GM18861 (cell line): ENCODE results near the gene MSI2.
A peak's percentile ranks its signal among the peaks of the same experiment; 100 is the strongest.

Experiments used
- ATAC-seq: cut with Tn5 transposase; IDR thresholded peaks from one replicate; pipeline ENCODE4 v1.9.1; 2021; ENCODE audit not compliant: unreplicated experiment

MSI2 gene

GRCh38 chr17:57601143-57601735, 344.9 kb downstream of the MSI2 start:
- ATAC-seq: no peak

- ATAC-seq: no peak
Observed at GRCh38 chr17:57602896-57603295, 346.6 kb downstream of the MSI2 start.

- ATAC-seq: no peak
Observed at GRCh38 chr17:57603546-57603945, 347.2 kb downstream of the MSI2 start.

- ATAC-seq: peak; percentile 50
Observed at GRCh38 chr17:57603978-57604377, 347.7 kb downstream of the MSI2 start.

- ATAC-seq: peak; percentile 32
Observed at GRCh38 chr17:57604771-57605674, 348.7 kb downstream of the MSI2 start.

- no peak for ATAC-seq
Observed at GRCh38 chr17:57605675-57606105, 349.4 kb downstream of the MSI2 start.

- no peak for ATAC-seq
Observed at GRCh38 chr17:57606111-57606875, 350.0 kb downstream of the MSI2 start.

- ATAC-seq: no peak
Observed at GRCh38 chr17:57607553-57608120, 351.3 kb downstream of the MSI2 start.

GRCh38 chr17:57608369-57609124, 352.2 kb downstream of the MSI2 start:
- no peak for ATAC-seq

GRCh38 chr17:57609125-57609877, 353.0 kb downstream of the MSI2 start:
- ATAC-seq: no peak

- ATAC-seq: no peak
Observed at GRCh38 chr17:57609878-57610270, 353.6 kb downstream of the MSI2 start.

- no peak for ATAC-seq
Observed at GRCh38 chr17:57612202-57613071, 356.1 kb downstream of the MSI2 start.

- ATAC-seq: no peak
Observed at GRCh38 chr17:57614742-57615141, 358.4 kb downstream of the MSI2 start.

- no peak for ATAC-seq
Observed at GRCh38 chr17:57615836-57616757, 359.8 kb downstream of the MSI2 start.

- ATAC-seq: no peak
Observed at GRCh38 chr17:57617218-57617617, 360.9 kb downstream of the MSI2 start.

- no peak for ATAC-seq
Observed at GRCh38 chr17:57619061-57619937, 363.0 kb downstream of the MSI2 start.

GRCh38 chr17:57620576-57620975, 364.3 kb downstream of the MSI2 start:
- no peak for ATAC-seq
